Activated T-helper 1 cell treated with Interleukin-2 at 50 U/mL for 16 hours (primary cell): ENCODE results near the gene FOXP1.

ENCODE experiments used
- DNase-seq: peaks from one replicate; pipeline ENCODE4 v3.0.0-alpha.2; 2020; ENCODE audit warnings: low read depth

FOXP1 gene

GRCh38 chr3:71077070-71077469, 506.5 kb downstream of the FOXP1 start:
- no peak for DNase-seq

GRCh38 chr3:71076361-71077002, 507.0 kb downstream of the FOXP1 start:
- no peak for DNase-seq

- no peak for DNase-seq
These were observed 508.0 kb downstream of the FOXP1 start for GRCh38 chr3:71075494-71075893.

GRCh38 chr3:71074423-71074822, 509.1 kb downstream of the FOXP1 start:
- no peak for DNase-seq

GRCh38 chr3:71072986-71073385, 510.5 kb downstream of the FOXP1 start:
- DNase-seq = no peak

- DNase-seq = no peak
These were observed 511.2 kb downstream of the FOXP1 start for GRCh38 chr3:71072287-71072686.

- DNase-seq = no peak
These were observed 512.7 kb downstream of the FOXP1 start for GRCh38 chr3:71070497-71071463.

- peak; percentile 46 for DNase-seq
These were observed 513.7 kb downstream of the FOXP1 start for GRCh38 chr3:71069797-71070196.

- no peak for DNase-seq
These were observed 515.4 kb downstream of the FOXP1 start for GRCh38 chr3:71067977-71068654.

GRCh38 chr3:71066849-71067261, 516.7 kb downstream of the FOXP1 start:
- no peak for DNase-seq

GRCh38 chr3:71066356-71066755, 517.2 kb downstream of the FOXP1 start:
- DNase-seq = no peak

- no peak for DNase-seq
These were observed 517.8 kb downstream of the FOXP1 start for GRCh38 chr3:71065764-71066013.

GRCh38 chr3:71064956-71065763, 518.4 kb downstream of the FOXP1 start:
- DNase-seq = peak; percentile 57

- DNase-seq = no peak
These were observed 519.1 kb downstream of the FOXP1 start for GRCh38 chr3:71064291-71064955.

GRCh38 chr3:71063773-71064290, 519.7 kb downstream of the FOXP1 start:
- no peak for DNase-seq

GRCh38 chr3:71062952-71063772, 520.4 kb downstream of the FOXP1 start:
- DNase-seq = no peak

- no peak for DNase-seq
These were observed 521.2 kb downstream of the FOXP1 start for GRCh38 chr3:71062037-71062932.

GRCh38 chr3:71061581-71061980, 521.9 kb downstream of the FOXP1 start:
- DNase-seq = no peak

GRCh38 chr3:71061037-71061436, 522.5 kb downstream of the FOXP1 start:
- DNase-seq = no peak
